ENCODE results near the gene PROSER3.
"Not testable (repeated sequence)": the region's sequence is repeated elsewhere in the genome, so short reads cannot be mapped to it uniquely, and the experiment has no call there.

PROSER3 gene

GRCh38 chr19:35755550-35756376 is 2.2 kb upstream of the PROSER3 start:
- DNase-seq: no peak

GRCh38 chr19:35756377-35757230 is 1.4 kb upstream of the PROSER3 start, which contains the start of gene HSPB6:
Gene HSPB6 (minus strand): TSS chr19:35757029. CDS start chr19:35757008, 21 bp downstream.
- no peak for DNase-seq

GRCh38 chr19:35757231-35757748 is 686 bp upstream of the PROSER3 start:
- DNase-seq: peak; percentile 72

- no peak for DNase-seq
These were observed 1.7 kb downstream of the PROSER3 start for GRCh38 chr19:35759697-35760096.

GRCh38 chr19:35760711-35761349 is 2.9 kb downstream of the PROSER3 start:
- no peak for DNase-seq

GRCh38 chr19:35764432-35765315 is 6.7 kb downstream of the PROSER3 start:
- DNase-seq: no peak

- no peak for DNase-seq
These were observed 8.7 kb downstream of the PROSER3 start for GRCh38 chr19:35766571-35767104.

GRCh38 chr19:35767288-35768081 is 9.5 kb downstream of the PROSER3 start:
- no peak for DNase-seq

- DNase-seq: no peak
These were observed 10.1 kb downstream of the PROSER3 start for GRCh38 chr19:35768082-35768421.

GRCh38 chr19:35772362-35772761 is 14.4 kb downstream of the PROSER3 start:
- not testable (repeated sequence) for DNase-seq

- no peak for DNase-seq
These were observed 15.2 kb downstream of the PROSER3 start for GRCh38 chr19:35773020-35773806.

GRCh38 chr19:35774274-35775045 is 16.5 kb downstream of the PROSER3 start:
- no peak for DNase-seq

GRCh38 chr19:35775046-35775297 is 17.0 kb downstream of the PROSER3 start:
- no peak for DNase-seq

- peak; percentile 97 for DNase-seq
These were observed 17.5 kb downstream of the PROSER3 start, which contains the start of gene ARHGAP33 for GRCh38 chr19:35775298-35776101. Gene ARHGAP33 (plus strand): TSS chr19:35775564. CDS start chr19:35775659, 95 bp downstream.

- DNase-seq: no peak
These were observed 18.3 kb downstream of the PROSER3 start for GRCh38 chr19:35776102-35776788.

GRCh38 chr19:35777086-35777841 is 19.3 kb downstream of the PROSER3 start:
- no peak for DNase-seq

GRCh38 chr19:35777961-35778360 is 20.0 kb downstream of the PROSER3 start:
- DNase-seq: no peak
